Bronchial epithelial cell (primary cell): ENCODE data around the gene MYZAP. TPM values are rescaled to one million over a fixed set of nuclear protein-coding genes. Genes with fewer than 3 reads are reported as not detected.

ENCODE experiments used
- DNase-seq: peaks from one replicate; pipeline ENCODE4 v3.0.0-alpha.2; 2010; ENCODE audit warnings: low read depth
- FAIRE-seq: peaks from 2 replicates; lab custom pipeline; 2011; peaks lifted over from hg19 to GRCh38; lab: Jason Lieb, UNC
- H3K27me3 ChIP-seq: 2 replicates; pipeline ENCODE4 v1.5.1; 2011; ENCODE audit warnings: low read length; ENCODE audit not compliant: control insufficient read depth, insufficient read depth
- H3K36me3 ChIP-seq: 2 replicates; pipeline ENCODE4 v1.5.1; 2011; ENCODE audit warnings: low read length; ENCODE audit not compliant: control insufficient read depth, insufficient read depth
- H3K4me3 ChIP-seq: 2 replicates; pipeline ENCODE4 v1.5.1; 2011; ENCODE audit warnings: mild to moderate bottlenecking, low read depth, low read length, control low read depth
- CTCF ChIP-seq: IDR thresholded peaks from 2 replicates; pipeline ENCODE4 v1.5.1; 2011; ENCODE audit warnings: mild to moderate bottlenecking, moderate library complexity, low read length, control low read depth, inconsistent platforms; ENCODE audit not compliant: insufficient read depth, severe bottlenecking
- total RNA-seq: library from RNA; depleted of rRNA; stranded (reverse); fragments of >200 nt; gene quantifications from 2 replicates; pipeline ENCODE4 v1.2.1, GENCODE V29; 2014

The MYZAP gene
- total RNA-seq, 1 donor from 2014 or later = 2.4 TPM

- Histone ChIP-seq H3K36me3 (no peaks in the 10 kb centered on the region), H3K4me3 (no peak overlapping the region), H3K27me3 (no peaks in the 10 kb centered on the region)
- TF ChIP-seq CTCF = peak; percentile 46
- FAIRE-seq (no peak), DNase-seq (peak; percentile 50)
These were observed 75.6 kb downstream of the MYZAP start for GRCh38 chr15:57667171-57667849.

GRCh38 chr15:57668016-57668415 lies 76.3 kb downstream of the MYZAP start:
- DNase-seq (no peak), FAIRE-seq (no peak)
- Histone ChIP-seq H3K36me3 (no peaks in the 10 kb centered on the region), H3K27me3 (no peaks in the 10 kb centered on the region), H3K4me3 (no peak overlapping the region)
- TF ChIP-seq CTCF = no peak

GRCh38 chr15:57671636-57672035 lies 79.9 kb downstream of the MYZAP start:
- DNase-seq (no peak), FAIRE-seq (no peak)
- H3K27me3 ChIP-seq = no peaks in the 10 kb centered on the region
- no peaks in the 10 kb centered on the region for H3K36me3 ChIP-seq
- TF ChIP-seq CTCF = no peak
- no peak overlapping the region for H3K4me3 ChIP-seq

GRCh38 chr15:57675481-57676181 lies 83.9 kb downstream of the MYZAP start:
- Histone ChIP-seq H3K4me3 (no peak overlapping the region), H3K36me3 (no peaks in the 10 kb centered on the region), H3K27me3 (no peaks in the 10 kb centered on the region)
- peak; percentile 78 for DNase-seq
- no peak for TF ChIP-seq CTCF
- no peak for FAIRE-seq

GRCh38 chr15:57676585-57676984 lies 84.9 kb downstream of the MYZAP start:
- Histone ChIP-seq H3K36me3 (no peaks in the 10 kb centered on the region), H3K4me3 (no peak overlapping the region), H3K27me3 (no peaks in the 10 kb centered on the region)
- FAIRE-seq (no peak), DNase-seq (no peak)
- no peak for TF ChIP-seq CTCF
